Stimulated activated CD4-positive, alpha-beta T cell treated with anti-CD3 and anti-CD28 coated beads, Interleukin-2, amount 100 ng/mL, for 48 hours (primary cell): ENCODE data around the gene MARCHF5.
"Not testable (repeated sequence)": the region's sequence is repeated elsewhere in the genome, so short reads cannot be mapped to it uniquely, and the experiment has no call there.

Experiments used
- DNase-seq, 2 donors: peaks; one replicate each; pipeline ENCODE4 v3.0.0-alpha.2; 2020

MARCHF5 gene

GRCh38 chr10:92393173-92393572 lies 102.2 kb downstream of the MARCHF5 start:
- not testable (repeated sequence) for DNase-seq

GRCh38 chr10:92395271-92395670 lies 104.3 kb downstream of the MARCHF5 start:
- DNase-seq, result no peak

- not testable (repeated sequence) for DNase-seq
Measured at GRCh38 chr10:92402234-92402633, 111.3 kb downstream of the MARCHF5 start.
